ENCODE measurements around the gene STPG2. TPM values are rescaled to one million over a fixed set of nuclear protein-coding genes. Genes with fewer than 3 reads are reported as not detected.
"Not testable (repeated sequence)": the region's sequence is repeated elsewhere in the genome, so short reads cannot be mapped to it uniquely, and the experiment has no call there.

The STPG2 gene
- total RNA-seq, 1 donor from 2014 or later, result not detected

GRCh38 chr4:97645071-97645821 is 498.0 kb downstream of the STPG2 start:
- peak; percentile 12 for DNase-seq (ENCODE audit: low read depth)

DNA sequence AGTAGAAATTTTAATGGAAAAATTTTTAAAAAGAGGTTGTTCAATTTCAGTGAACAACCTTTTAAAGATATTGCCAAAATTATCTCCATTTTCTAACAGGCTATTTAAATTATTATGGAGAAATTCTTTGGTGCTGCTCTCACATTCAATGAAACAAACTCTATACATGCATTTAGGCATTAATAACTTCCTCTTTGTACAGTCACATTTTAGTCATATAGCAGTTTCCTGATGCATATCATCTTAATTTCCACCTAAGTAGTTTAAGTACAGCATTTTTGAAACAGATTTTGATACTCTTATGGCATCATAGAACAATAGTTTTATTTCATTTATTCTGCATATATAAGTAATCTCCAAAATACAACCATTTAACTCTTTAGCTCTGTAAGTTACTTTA is 500.1 kb downstream of the STPG2 start:
- DNase-seq (ENCODE audit: low read depth), result no peak

DNA sequence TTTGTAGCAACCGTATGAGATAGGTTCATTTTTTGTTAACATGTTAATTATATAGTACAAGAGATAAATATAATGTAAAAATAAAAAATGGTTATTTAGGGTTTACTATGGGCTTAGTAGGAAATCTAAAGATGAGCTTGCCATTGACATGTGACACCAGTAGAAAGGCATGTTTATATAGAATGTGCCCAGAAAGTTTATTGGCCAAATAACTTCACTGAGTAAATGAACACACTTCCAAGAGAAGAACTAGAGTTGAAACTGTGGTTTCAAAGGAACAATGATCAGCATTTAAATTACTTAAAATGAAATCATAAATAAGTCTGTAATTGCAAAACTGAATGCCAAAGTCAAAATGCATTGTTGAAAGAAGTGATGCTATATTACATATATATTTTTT is 503.3 kb downstream of the STPG2 start:
- no peak for DNase-seq (ENCODE audit: low read depth)

GRCh38 chr4:97633831-97634230 is 509.4 kb downstream of the STPG2 start:
- DNase-seq (ENCODE audit: low read depth), result not testable (repeated sequence)

- no peak for DNase-seq (ENCODE audit: low read depth)
Observed at GRCh38 chr4:97627750-97628149, 515.5 kb downstream of the STPG2 start.

DNA sequence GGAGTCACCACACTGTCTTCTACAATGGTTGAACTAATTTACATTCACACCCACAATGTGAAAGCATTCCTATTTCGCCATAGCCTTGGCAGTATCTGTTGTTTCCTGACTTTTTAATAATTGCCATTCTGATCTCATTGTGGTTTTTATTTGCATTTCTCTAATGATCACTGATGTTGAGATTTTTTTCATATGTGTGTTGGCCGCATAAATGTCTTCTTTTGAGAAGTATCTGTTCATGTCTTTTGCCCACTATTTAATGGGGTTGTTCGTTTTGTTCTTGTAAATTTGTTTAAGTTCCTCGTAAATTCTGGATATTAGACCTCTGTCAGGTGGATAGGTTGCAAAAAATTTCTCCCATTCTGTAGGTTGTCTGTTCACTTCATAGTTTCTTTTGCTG is 519.1 kb downstream of the STPG2 start:
- no peak for DNase-seq (ENCODE audit: low read depth)

GRCh38 chr4:97605932-97606331 is 537.3 kb downstream of the STPG2 start:
- no peak for DNase-seq (ENCODE audit: low read depth)

DNA sequence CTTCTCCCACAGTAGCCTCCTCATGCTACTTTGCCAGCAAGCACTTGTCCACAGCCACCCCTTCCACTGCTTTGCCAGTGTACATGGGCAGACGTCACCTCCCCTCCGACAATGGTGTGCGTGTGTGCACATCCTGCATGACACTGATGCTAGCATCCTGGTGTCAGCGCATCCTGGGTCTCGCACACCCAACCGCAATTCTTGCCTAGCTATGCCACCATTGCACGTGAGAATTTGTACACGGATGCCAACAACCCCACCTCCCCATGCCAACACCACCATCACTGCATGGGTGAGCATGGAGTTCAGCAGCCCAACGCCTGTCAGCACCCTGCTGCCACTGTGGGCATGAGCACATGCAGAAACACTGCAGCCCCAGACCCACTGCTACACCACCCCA is 550.0 kb downstream of the STPG2 start:
- DNase-seq (ENCODE audit: low read depth), result no peak

DNA sequence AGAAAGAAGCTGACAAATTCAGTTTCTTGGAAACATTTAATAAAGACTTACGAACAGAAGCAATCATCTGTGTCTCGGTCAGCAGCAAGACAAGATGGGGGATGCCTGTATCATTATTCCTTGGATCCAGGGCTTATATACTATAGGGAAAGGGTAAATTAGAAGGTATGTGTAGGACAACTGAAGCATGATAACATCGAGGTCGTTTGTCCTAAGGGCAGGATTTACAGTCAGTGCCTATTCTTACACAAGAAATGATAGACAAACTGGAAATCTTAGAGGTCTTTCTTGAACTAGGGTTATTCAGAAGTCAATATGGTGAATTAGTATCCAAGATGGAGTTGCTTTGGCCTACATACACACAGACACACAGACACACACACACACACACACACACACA is 553.0 kb downstream of the STPG2 start:
- DNase-seq (ENCODE audit: low read depth), result no peak

DNA sequence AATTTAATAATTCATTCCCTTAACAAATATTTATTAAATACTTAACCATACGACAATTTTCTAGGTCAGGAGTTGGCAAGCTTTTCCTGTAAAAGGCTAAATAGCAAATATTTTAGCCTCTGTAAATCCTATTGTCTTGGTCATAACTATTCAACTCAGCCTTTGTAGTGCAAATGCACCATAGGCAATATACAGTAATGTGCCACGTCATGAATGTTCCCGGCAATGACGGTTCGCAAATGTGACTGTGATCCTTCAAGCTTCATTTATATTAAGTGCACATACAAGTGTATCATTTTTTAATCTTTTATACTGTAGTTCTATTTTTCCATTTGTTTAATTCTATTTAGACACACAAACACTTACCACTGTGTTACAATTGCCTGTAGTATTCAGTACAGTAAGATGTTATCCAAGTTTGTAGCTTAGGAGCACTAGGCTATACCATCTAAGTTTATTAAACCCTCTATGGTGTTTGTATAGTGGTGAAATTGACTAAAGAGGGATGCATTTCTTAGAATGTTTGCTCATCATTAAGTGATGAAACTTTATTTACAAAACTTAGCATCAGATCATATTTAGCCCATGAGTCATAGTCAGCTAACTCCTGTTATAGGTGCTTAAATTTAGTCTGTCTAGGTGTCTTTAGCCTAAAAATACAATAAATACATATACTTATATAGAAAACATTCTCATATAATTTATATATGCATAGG is 553.6 kb downstream of the STPG2 start:
- no peak for DNase-seq (ENCODE audit: low read depth)

GRCh38 chr4:97587912-97588311 is 555.4 kb downstream of the STPG2 start:
- DNase-seq (ENCODE audit: low read depth), result no peak

DNA sequence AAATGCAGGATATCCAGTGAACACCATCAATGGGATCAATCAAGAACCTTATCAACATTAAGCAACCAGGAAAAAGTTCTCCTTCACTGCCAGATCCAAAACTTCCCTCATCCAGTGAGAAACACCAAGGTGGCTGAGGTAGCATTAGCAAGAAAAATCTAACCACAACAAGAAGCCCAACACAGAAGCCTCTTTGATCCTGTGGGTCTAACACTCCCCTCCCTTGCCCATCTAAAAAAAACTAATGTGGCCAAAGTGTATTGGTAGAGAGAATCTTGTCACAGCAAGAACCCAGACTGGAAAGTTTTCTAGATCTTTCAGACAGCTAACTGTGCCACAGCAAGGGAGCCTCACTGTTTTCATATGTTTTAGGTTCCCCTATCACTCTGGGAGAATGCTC is 558.0 kb downstream of the STPG2 start:
- no peak for DNase-seq (ENCODE audit: low read depth)

DNA sequence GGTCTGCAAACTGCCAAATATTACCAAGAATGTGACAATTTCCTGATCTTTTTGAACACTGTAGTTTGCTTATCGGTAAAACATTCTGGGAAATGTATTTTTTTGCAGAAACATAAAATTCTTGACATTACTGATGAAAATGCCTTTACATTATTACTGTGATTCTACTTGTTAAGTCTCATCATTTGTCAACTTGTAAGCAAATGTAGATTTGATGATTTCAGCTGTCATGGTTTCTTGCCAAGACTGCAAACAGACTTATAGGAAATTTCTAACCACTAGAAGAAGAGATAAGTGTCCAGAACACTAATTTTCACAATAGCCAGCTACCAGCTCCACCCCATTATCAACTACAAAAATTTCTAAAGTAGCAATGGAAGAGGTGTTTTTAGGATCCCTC is 560.4 kb downstream of the STPG2 start:
- no peak for DNase-seq (ENCODE audit: low read depth)

- no peak for DNase-seq (ENCODE audit: low read depth)
Observed at GRCh38 chr4:97577004-97577403, 566.3 kb downstream of the STPG2 start.

GRCh38 chr4:97560009-97560408 is 583.3 kb downstream of the STPG2 start:
- no peak for DNase-seq (ENCODE audit: low read depth)

DNA sequence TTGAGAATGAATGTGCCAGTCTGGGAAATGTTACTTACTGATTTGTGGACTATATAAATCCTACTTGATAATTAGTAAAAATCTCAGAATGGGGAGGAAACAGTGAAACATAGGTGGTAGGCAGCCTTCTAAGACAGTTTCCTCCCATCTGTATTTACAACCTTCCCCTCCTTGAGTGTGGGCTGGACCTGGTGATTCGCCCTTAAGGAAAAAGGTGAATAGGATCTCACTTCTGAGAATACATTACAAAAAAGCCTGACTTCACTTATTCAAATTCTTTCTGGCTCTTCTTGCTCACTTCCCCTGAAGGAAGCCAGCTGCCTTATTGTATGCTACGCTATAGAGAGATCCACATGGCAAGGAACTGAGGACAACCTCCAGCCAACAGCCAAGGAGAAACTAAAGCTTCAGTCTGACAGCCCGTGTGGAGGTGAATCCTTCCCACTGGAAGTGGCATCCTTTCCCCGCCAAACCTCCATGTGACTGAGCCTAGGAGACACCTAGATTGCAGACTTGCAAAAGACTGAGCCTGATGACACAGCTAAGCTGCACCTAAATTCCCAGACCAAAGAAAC is 585.0 kb downstream of the STPG2 start:
- no peak for DNase-seq (ENCODE audit: low read depth)

- not testable (repeated sequence) for DNase-seq (ENCODE audit: low read depth)
Observed at GRCh38 chr4:97550637-97551036, 592.6 kb downstream of the STPG2 start.

- no peak for DNase-seq (ENCODE audit: low read depth)
Observed at GRCh38 chr4:97548943-97549583, 594.2 kb downstream of the STPG2 start.

- DNase-seq (ENCODE audit: low read depth), result no peak
Observed at GRCh38 chr4:97548186-97548585, 595.1 kb downstream of the STPG2 start.

GRCh38 chr4:97531351-97531750 is 611.9 kb downstream of the STPG2 start:
- no peak for DNase-seq (ENCODE audit: low read depth)

GRCh38 chr4:97530676-97531075 is 612.6 kb downstream of the STPG2 start:
- no peak for DNase-seq (ENCODE audit: low read depth)

GRCh38 chr4:97525236-97525635 is 618.0 kb downstream of the STPG2 start:
- DNase-seq (ENCODE audit: low read depth), result no peak

All from myocyte (in vitro differentiated cells).